Activated CD4-positive, alpha-beta T cell treated with anti-CD3 and anti-CD28 coated beads for 36 hours (primary cell): Measurements from ENCODE around the gene RPL14. TPM values are rescaled to one million over a fixed set of nuclear protein-coding genes. Genes with fewer than 3 reads are reported as not detected.

ENCODE experiments used
- ATAC-seq: fragments of 200-7000 bp; cut with Tn5 transposase; one replicate; pipeline ENCODE4 v1.10.0; 2021; ENCODE audit warnings: mild to moderate bottlenecking, moderate library complexity
- CTCF ChIA-PET: fragments of 350-600 bp; sonication (Branson Sonifier 250); formaldehyde crosslinking; loops from one replicate; lab custom pipeline; 2021; ENCODE audit warnings: antibody characterized with exemption; lab: Charles Lee
- POLR2A ChIA-PET: fragments of 350-600 bp; sonication (Branson Sonifier 250); formaldehyde crosslinking; loops from one replicate; lab custom pipeline; 2021; ENCODE audit warnings: antibody characterized with exemption, inconsistent platforms; lab: Charles Lee
- DNase-seq: peaks from one replicate; pipeline ENCODE4 v3.0.0-alpha.2; 2020
- H3K27ac Mint-ChIP-seq: one replicate; pipeline ENCODE4 v1.8.0; 2021; ENCODE audit warnings: mixed read lengths
- H3K27me3 Mint-ChIP-seq: one replicate; pipeline ENCODE4 v1.8.0; 2021; ENCODE audit warnings: mixed read lengths
- H3K36me3 Mint-ChIP-seq: one replicate; pipeline ENCODE4 v1.8.0; 2021; ENCODE audit warnings: low read depth, mixed read lengths
- H3K4me1 Mint-ChIP-seq: one replicate; pipeline ENCODE4 v1.8.0; 2021; ENCODE audit warnings: mixed read lengths
- H3K4me3 Mint-ChIP-seq: one replicate; pipeline ENCODE4 v1.8.0; 2021; ENCODE audit warnings: mild to moderate bottlenecking, moderate library complexity, mixed read lengths
- H3K9me3 Mint-ChIP-seq: one replicate; pipeline ENCODE4 v1.8.0; 2021; ENCODE audit warnings: low read depth, mixed read lengths
- intact Hi-C, 2 experiments: fragments of 100-400 bp; cut with DNase I in 1 of 2; cut with micrococcal nuclease in 1 of 2; formaldehyde crosslinking; loops; one replicate each; pipeline versions ENCODE4 v1.14.2 to v1.15.1; 2022 to 2024; cut with DNase I, micrococcal nuclease
- total RNA-seq, 2 experiments: library from RNA; stranded (reverse); gene quantifications; one replicate each; pipeline ENCODE4 v1.2.3, GENCODE V29; 2021

RPL14 gene
- 1,000 to 10,000 TPM; 3,053 to 3,976 TPM for total RNA-seq

DNA sequence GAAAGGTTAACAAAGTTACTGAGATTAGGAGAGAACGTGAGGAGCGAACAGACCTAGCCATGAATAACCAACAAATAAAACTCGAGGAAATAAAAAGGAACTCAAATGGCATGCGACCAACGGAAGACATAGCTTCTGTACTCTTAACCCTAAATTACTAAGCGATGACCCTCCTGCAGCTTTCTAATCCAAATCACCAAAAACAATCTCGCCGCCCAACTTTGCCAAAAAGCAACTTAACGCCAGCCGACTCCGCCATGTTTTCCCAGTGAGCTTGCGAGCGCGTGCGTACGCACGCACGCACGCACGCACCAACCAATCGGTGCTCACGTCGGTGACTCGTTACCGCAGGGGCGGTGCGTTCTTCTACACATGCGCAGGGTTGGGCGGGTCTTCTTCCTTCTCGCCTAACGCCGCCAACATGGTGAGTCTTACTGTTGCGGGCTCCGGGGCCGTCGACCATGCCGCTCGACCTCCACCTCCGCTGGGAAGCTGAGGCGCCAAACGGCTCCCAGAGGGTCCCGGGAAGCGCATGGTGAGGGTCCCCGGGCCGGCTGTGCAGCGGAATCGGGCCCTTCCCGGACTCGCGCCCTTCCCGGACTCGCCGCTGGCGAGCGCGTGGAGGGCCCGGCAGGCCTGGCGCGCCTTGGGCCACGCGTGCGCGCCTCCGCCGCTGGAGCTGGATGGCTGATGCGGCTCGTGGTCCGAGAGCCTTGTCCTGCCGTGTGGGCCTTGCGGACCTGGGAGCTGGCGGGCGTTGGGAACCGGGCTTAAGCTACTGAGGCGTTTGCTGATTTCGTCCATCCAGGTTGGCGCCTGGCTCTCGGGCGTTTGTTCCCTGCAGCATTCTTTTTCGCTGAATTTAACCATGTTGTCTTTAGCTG, at the start of gene RPL14:
Gene RPL14 (plus strand): TSS at position 400 of the 884 bp plus-strand sequence. CDS start 133 bp downstream, at position 533.
- intact Hi-C loops: loop anchor here (1.0 to 10.0 kb wide), 11 partner anchors 20 to 1556 kb away; partner anchors contain the start of genes EIF1B (in 2 of the 2), RPSA (in 2 of the 2), ZNF621 (in 2 of the 2) and ULK4 (in 1 of the 2)
- Mint-ChIP-seq H3K36me3 (peaks cover 39% of the 10 kb centered on the region), H3K9me3 (no peaks in the 10 kb centered on the region), H3K27ac (peak within 1 kb of the TSS; percentile 97), H3K4me3 (peak within 1 kb of the TSS; percentile 86), H3K4me1 (peaks cover 64% of the 10 kb centered on the region), H3K27me3 (no peaks in the 10 kb centered on the region)
- ChIA-PET CTCF (interaction anchor here (0.6 to 1.0 kb wide), 2 partner anchors 126 to 140 kb away, joined by 3 to 8 read pairs; no protein-coding TSS in a partner anchor), POLR2A (interaction anchor here (0.6 to 1.3 kb wide), 5 partner anchors 10 to 148 kb away, joined by 3 to 5 read pairs (median 4); partner anchors contain the start of gene EIF1B)
- DNase-seq (peak; percentile 97), ATAC-seq (peak; percentile 76)

DNA sequence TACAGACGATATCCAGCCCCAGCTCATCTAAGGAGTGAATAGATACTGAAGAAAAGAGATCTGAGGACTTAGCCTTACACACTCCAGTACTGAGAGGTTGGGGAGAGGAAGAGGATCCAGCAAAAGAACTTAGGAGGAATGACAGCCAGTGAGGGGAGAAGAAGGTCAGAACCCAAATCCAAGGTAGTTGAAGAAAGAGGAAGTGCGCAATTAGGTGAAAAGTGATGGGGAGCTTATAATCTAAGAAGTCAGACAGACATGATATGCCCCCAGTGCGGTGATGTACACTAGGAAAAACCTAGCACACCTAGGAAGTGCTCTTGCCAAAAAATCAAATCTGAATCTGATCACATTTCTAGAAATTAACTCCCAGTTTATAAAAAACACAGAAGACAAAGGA, 49.5 kb upstream of the RPL14 start:
- Mint-ChIP-seq H3K9me3 (no peaks in the 10 kb centered on the region), H3K27me3 (no peaks in the 10 kb centered on the region), H3K4me1 (no peaks in the 10 kb centered on the region), H3K4me3 (no peak overlapping the region), H3K36me3 (no peaks in the 10 kb centered on the region), H3K27ac (no peak overlapping the region)
- ATAC-seq: no peak
- intact Hi-C loops: no loop called here
- CTCF ChIA-PET: interaction anchor here (0.6 to 1.1 kb wide), 6 partner anchors 13 to 1691 kb away, joined by 3 to 4 read pairs (median 4); no protein-coding TSS in a partner anchor
- POLR2A ChIA-PET: no interaction called here
- no peak for DNase-seq

DNA sequence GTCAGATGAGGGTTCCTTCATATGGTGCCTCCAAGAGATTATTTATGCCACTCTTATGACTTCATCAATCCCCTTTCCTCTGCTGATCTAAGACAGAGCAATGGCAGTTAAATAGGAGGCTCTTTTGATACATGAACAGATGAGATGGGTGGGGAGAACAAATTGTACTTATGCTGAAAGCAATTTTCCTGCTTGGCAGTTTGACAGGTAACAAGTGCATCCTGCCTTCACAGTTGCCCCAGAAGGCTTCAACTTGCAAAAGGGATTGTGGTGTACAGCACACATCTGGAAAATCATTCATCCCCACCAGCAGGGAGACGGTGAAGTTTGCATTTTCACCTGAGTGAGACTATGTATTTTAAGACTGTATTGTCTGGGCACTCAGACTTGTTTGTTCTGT, 42.9 kb upstream of the RPL14 start:
- DNase-seq: no peak
- ChIA-PET CTCF (interaction anchor here (0.5 to 1.0 kb wide), 2 partner anchors 13 to 503 kb away, joined by 3 read pairs; no protein-coding TSS in a partner anchor), POLR2A (no interaction called here)

DNA sequence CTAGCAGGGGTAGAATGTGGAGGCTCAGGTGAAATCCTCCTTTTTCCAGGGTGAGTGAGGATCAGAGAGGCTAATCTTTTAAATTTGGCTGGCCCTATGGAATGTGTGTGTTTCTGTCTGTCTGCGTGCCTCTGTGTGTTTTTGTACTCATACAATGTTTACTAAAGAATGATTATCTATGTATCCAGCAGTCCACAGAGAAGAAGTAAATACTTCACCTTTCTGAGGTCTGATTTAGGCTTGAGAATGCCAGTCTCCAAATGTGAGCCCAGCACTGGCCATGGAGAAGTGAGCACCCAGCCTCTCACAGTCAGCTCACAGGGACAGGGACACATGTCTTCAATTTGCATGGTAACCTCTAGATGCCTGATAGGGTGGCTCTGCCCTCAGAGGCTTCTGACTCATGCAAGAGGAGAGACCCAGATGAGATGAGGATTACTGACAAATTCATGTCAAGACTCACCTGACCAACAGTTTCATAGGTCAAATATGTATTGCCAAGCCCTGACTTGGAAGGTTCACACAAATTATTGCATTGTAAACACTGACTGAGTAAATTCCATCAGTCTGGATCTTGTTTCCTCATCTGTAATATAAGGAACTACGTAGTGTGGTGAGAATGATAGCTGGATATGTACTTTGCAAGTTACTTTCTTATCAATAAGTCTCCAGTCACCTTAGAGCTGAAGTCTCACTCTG, 39.1 kb upstream of the RPL14 start:
- intact Hi-C loops: no loop called here
- Mint-ChIP-seq H3K36me3 (peaks cover 3% of the 10 kb centered on the region), H3K9me3 (no peaks in the 10 kb centered on the region), H3K4me1 (peaks cover 1% of the 10 kb centered on the region), H3K27ac (no peak overlapping the region), H3K4me3 (no peak overlapping the region), H3K27me3 (no peaks in the 10 kb centered on the region)
- ATAC-seq: no peak
- ChIA-PET POLR2A (no interaction called here), CTCF (no interaction called here)
- DNase-seq: no peak

More for the DNA sequence above, 42.9 kb upstream of the RPL14 start:
- no peak overlapping the region for H3K4me3 Mint-ChIP-seq
- intact Hi-C loops: no loop called here
- no peaks in the 10 kb centered on the region for H3K9me3 Mint-ChIP-seq
- ATAC-seq: no peak
- no peaks in the 10 kb centered on the region for H3K27me3 Mint-ChIP-seq
- no peaks in the 10 kb centered on the region for H3K36me3 Mint-ChIP-seq
- H3K4me1 Mint-ChIP-seq: no peaks in the 10 kb centered on the region
- no peak overlapping the region for H3K27ac Mint-ChIP-seq

DNA sequence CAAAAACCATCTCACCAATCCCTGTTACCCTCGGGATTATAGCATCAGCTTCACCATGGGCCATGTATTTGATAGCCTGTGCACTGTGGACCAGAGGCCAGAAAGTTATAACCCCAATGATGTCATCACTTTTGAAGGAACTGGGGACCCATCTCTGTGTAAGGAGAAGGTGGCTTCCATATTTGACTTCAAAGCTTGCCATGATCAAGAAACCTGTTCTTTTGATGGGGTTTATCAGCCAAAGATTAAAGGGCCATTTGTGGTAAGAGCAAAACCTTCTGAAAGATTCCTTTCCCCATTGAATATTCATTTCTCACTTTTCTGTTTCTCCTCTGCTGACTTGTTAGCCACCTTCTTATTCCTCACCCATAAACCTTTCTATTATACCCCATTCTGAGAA, 34.3 kb upstream of the RPL14 start:
- H3K27ac Mint-ChIP-seq: no peak overlapping the region
- peaks cover 7% of the 10 kb centered on the region for H3K4me1 Mint-ChIP-seq
- no peak for DNase-seq
- intact Hi-C loops: no loop called here
- ChIA-PET CTCF (no interaction called here), POLR2A (no interaction called here)
- no peak for ATAC-seq
- H3K9me3 Mint-ChIP-seq: no peaks in the 10 kb centered on the region
- H3K36me3 Mint-ChIP-seq: peaks cover 6% of the 10 kb centered on the region
- H3K27me3 Mint-ChIP-seq: no peaks in the 10 kb centered on the region
- H3K4me3 Mint-ChIP-seq: no peak overlapping the region

DNA sequence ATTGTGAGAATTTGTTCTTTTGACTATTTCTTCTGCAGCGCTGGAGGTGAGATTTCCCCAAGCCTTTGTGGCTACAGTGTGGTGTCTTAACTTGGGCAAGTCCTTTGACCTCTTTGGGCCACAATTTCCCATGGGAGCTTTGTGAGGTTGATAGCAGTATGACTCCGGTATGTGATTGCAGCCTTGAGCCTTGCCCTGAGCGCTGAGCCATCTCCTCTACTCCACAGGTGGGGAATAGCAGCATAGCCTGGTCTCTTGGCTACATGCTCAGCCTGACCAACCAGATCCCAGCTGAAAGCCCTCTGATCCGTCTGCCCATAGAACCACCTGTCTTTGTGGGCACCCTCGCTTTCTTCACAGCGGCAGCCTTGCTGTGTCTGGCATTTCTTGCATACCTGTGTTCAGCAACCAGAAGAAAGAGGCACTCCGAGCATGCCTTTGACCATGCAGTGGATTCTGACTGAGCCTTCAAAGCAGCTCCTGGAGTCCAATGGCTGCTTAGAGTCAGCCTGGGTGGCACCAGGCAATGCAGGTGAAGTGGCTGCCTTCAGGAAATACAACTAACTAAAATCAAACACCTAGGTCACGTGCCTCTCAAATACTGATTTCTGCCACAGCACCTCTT, 30.0 kb upstream of the RPL14 start:
- DNase-seq (no peak), ATAC-seq (no peak)
- ChIA-PET CTCF (no interaction called here), POLR2A (no interaction called here)
- Mint-ChIP-seq H3K4me3 (no peak overlapping the region), H3K36me3 (peaks cover 6% of the 10 kb centered on the region), H3K4me1 (peaks cover 7% of the 10 kb centered on the region), H3K27me3 (no peaks in the 10 kb centered on the region), H3K9me3 (no peaks in the 10 kb centered on the region), H3K27ac (no peak overlapping the region)
- intact Hi-C loops: no loop called here

DNA sequence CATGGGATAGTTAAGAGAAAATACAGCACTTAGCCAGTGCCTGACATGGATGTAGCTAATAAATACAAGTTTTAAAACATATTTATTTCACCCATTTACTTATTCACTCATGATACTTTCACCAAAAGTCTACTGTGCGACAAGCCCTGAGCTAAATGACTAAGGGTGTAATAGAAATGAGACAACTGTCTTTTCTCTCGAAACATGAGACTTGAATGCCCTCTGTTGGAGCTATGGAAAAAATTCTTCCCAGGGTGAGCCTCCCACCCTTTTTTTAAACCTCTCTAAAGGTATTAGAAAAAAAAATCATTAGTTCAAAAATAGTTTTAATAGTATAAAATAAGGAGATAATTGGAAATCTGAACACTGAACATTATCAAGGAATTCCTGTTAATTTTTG, 24.3 kb upstream of the RPL14 start:
- Mint-ChIP-seq H3K27me3 (no peaks in the 10 kb centered on the region), H3K4me3 (no peak overlapping the region), H3K4me1 (no peaks in the 10 kb centered on the region), H3K27ac (no peak overlapping the region), H3K36me3 (no peaks in the 10 kb centered on the region), H3K9me3 (no peaks in the 10 kb centered on the region)
- DNase-seq: no peak
- ChIA-PET CTCF (no interaction called here), POLR2A (no interaction called here)
- intact Hi-C loops: no loop called here
- no peak for ATAC-seq

DNA sequence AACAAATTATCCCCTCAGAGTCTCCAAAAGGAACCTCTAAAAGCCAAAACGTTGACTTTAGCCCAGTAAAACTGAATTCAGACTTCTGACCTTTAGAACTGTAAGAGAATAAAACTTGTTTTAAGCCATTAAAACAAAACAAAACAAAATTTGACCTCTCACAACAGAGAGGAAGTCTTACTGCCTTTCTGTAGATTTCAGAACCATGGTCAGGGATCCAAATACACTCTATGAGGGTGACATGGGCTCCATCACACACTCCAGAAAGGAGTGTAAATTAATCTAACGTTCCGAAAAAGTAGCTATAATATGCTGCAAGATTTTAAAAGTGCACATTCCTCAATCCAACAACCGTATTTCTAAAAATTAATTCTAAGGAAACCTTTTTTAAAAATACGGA, 19.2 kb upstream of the RPL14 start:
- POLR2A ChIA-PET: no interaction called here
- no peak overlapping the region for H3K4me3 Mint-ChIP-seq
- no peak for ATAC-seq

DNA sequence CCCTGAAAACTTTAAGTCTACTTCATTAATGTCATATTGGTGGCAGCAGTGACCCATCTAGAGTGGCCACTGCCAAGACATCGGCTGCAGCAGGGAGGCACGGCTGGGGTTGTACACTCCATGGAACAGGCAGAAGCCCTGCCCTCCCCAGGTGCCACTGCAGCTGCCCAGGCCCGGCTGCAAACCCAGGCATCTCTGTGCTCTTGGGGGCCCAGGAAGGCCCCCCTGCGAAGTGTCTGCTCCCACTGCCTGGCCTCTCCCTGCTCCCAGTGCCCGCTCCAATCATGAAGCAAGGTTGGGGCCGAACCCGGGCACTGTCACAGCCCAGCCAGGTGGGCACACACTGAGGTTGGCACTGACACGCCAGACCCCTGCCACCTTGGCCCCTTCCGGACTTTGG, 12.1 kb upstream of the RPL14 start:
- DNase-seq (no peak), ATAC-seq (no peak)
- H3K27ac Mint-ChIP-seq: no peak overlapping the region
- H3K27me3 Mint-ChIP-seq: no peaks in the 10 kb centered on the region
- no peak overlapping the region for H3K4me3 Mint-ChIP-seq
- H3K9me3 Mint-ChIP-seq: no peaks in the 10 kb centered on the region
- H3K36me3 Mint-ChIP-seq: peaks cover 9% of the 10 kb centered on the region
- ChIA-PET CTCF (no interaction called here), POLR2A (no interaction called here)
- H3K4me1 Mint-ChIP-seq: no peaks in the 10 kb centered on the region
- intact Hi-C loops: no loop called here

More for the DNA sequence above, 19.2 kb upstream of the RPL14 start:
- Mint-ChIP-seq H3K4me1 (no peaks in the 10 kb centered on the region), H3K27ac (no peak overlapping the region), H3K27me3 (no peaks in the 10 kb centered on the region), H3K36me3 (no peaks in the 10 kb centered on the region), H3K9me3 (no peaks in the 10 kb centered on the region)
- CTCF ChIA-PET: no interaction called here
- no peak for DNase-seq
- intact Hi-C loops: no loop called here

DNA sequence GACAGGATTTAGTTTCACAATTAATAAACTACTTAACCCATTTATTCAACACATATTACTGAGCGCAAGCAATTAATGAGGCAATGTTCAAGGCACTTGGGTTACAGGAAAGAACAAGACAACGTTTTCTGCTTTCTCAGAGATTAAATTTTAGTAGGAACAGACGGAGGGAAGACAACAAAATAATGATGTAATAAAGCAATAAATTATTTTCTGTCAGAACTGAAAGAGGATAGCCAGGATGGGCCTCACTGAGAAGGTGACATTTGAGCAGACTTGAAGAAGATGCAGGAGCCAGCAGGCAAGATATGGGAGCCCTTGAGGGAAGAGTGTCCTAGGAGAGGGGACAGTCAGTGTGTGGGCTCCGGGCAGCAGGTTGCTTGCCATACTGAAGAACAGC, 11.3 kb upstream of the RPL14 start:
- CTCF ChIA-PET: no interaction called here
- Mint-ChIP-seq H3K4me3 (no peak overlapping the region), H3K27me3 (no peaks in the 10 kb centered on the region), H3K4me1 (no peaks in the 10 kb centered on the region), H3K36me3 (peaks cover 9% of the 10 kb centered on the region), H3K9me3 (no peaks in the 10 kb centered on the region), H3K27ac (no peak overlapping the region)
- POLR2A ChIA-PET: no interaction called here
- intact Hi-C loops: no loop called here
- ATAC-seq: no peak
- no peak for DNase-seq

DNA sequence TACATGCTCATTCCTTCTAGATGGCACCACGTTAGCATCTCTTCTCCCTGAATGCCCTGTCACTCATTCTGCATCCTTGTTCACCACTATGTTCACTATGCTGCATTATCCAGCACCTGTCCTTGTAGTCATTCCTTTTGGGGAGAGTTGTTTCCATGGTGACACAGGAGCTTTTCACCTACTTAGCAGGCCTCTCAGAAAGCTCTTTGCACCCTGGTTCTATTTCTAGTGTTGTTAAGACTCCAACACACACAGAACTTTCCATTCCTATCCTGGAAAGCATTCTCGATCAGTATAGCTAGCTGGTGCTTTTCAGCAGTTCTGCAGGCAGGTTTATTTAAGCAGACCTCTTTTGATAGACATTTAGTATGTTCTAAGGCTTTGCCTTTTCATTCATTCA, 6.7 kb upstream of the RPL14 start:
- DNase-seq: no peak
- intact Hi-C loops: loop anchor here (5.0 to 10.0 kb wide), 4 partner anchors 123 to 1398 kb away; partner anchors contain the start of genes SCN11A (in 1 of the 2) and WDR48 (in 1 of the 2)
- ChIA-PET POLR2A (no interaction called here), CTCF (no interaction called here)
- Mint-ChIP-seq H3K9me3 (no peaks in the 10 kb centered on the region), H3K4me3 (no peak overlapping the region), H3K27me3 (no peaks in the 10 kb centered on the region), H3K27ac (no peak overlapping the region), H3K4me1 (peaks cover 22% of the 10 kb centered on the region), H3K36me3 (peaks cover 9% of the 10 kb centered on the region)
- no peak for ATAC-seq
